ENCODE data around the gene LRP5. TPM values are rescaled to one million over a fixed set of nuclear protein-coding genes. Genes with fewer than 3 reads are reported as not detected.

The LRP5 gene
- total RNA-seq, 1 experiment from 2014 or later = 55.2 TPM

- TF ChIP-seq MAX (IDR thresholded peaks at IDR 0.05) (no peak), RAD21 (IDR thresholded peaks at IDR 0.05; ENCODE audit: low read depth) (no peak), ZFX (IDR thresholded peaks at IDR 0.05) (no peak), ELF1 (IDR thresholded peaks at IDR 0.05; ENCODE audit: borderline replicate concordance, low read depth) (no peak), EGR1 (IDR thresholded peaks at IDR 0.05; ENCODE audit: low read depth) (no peak), FOSL1 (IDR thresholded peaks at IDR 0.05; ENCODE audit: low read depth) (no peak), SP1 (IDR thresholded peaks at IDR 0.05; ENCODE audit: low read depth) (no peak), POLR2A (IDR thresholded peaks at IDR 0.05; ENCODE audit: borderline replicate concordance, extremely low read depth, insufficient read depth, insufficient read length) (no peak), POLR2AphosphoS5 (IDR thresholded peaks at IDR 0.05; ENCODE audit: low read depth, low read length) (no peak), JUND (IDR thresholded peaks at IDR 0.05) (no peak), EZH2phosphoT487 (IDR thresholded peaks at IDR 0.05; ENCODE audit: borderline replicate concordance) (no peak), ZBTB33 (IDR thresholded peaks at IDR 0.05; ENCODE audit: extremely low read depth, insufficient replicate concordance, low read length) (no peak), SIN3A (IDR thresholded peaks at IDR 0.05; ENCODE audit: low read depth) (no peak), EZH2 (IDR thresholded peaks at IDR 0.05) (no peak), YY1 (IDR thresholded peaks at IDR 0.05; ENCODE audit: extremely low read depth, insufficient replicate concordance, low read depth, low read length) (no peak), ZNF274 (IDR thresholded peaks at IDR 0.05; ENCODE audit: low read depth, low read length) (no peak), CBX3 (IDR thresholded peaks at IDR 0.05; ENCODE audit: low read depth) (no peak)
- TF ChIP-seq, protein P1, sequence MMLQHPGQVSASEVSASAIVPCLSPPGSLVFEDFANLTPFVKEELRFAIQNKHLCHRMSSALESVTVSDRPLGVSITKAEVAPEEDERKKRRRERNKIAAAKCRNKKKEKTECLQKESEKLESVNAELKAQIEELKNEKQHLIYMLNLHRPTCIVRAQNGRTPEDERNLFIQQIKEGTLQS (IDR thresholded peaks at IDR 0.05) = no peak
- TF ChIP-seq, protein P2, sequence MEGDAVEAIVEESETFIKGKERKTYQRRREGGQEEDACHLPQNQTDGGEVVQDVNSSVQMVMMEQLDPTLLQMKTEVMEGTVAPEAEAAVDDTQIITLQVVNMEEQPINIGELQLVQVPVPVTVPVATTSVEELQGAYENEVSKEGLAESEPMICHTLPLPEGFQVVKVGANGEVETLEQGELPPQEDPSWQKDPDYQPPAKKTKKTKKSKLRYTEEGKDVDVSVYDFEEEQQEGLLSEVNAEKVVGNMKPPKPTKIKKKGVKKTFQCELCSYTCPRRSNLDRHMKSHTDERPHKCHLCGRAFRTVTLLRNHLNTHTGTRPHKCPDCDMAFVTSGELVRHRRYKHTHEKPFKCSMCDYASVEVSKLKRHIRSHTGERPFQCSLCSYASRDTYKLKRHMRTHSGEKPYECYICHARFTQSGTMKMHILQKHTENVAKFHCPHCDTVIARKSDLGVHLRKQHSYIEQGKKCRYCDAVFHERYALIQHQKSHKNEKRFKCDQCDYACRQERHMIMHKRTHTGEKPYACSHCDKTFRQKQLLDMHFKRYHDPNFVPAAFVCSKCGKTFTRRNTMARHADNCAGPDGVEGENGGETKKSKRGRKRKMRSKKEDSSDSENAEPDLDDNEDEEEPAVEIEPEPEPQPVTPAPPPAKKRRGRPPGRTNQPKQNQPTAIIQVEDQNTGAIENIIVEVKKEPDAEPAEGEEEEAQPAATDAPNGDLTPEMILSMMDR (IDR thresholded peaks at IDR 0.05 in 2 of 3, conservative IDR thresholded peaks at IDR 0.05 in 1 of 3; ENCODE audit: borderline replicate concordance in 1 of 3, insufficient read depth in 1 of 3, low read depth in 2 of 3, low read length in 2 of 3) = no peak
- Histone ChIP-seq H3K79me2 (ENCODE audit: insufficient read depth, low read length) (peaks cover 61% of the 10 kb centered on the region; the same call in 1 of the 2 replicates), H3K4me2 (ENCODE audit: low read length) (no peak overlapping the region), H3K9ac (ENCODE audit: low read length) (no peak overlapping the region), H2AFZ (ENCODE audit: low read depth, low read length, poor library complexity, severe bottlenecking) (no peak overlapping the region), H3K9me3 (ENCODE audit: control insufficient read depth in 1 of 2, insufficient read depth in 1 of 2, low read depth in 1 of 2, low read length in 2 of 2) (no peaks in the 10 kb centered on the region), H3K9me2 (ENCODE audit: insufficient read depth) (no peaks in the 10 kb centered on the region), H3K27ac (ENCODE audit: low read depth, low read length) (no peak overlapping the region), H3K4me1 (ENCODE audit: control insufficient read depth in 1 of 2, insufficient read depth in 2 of 2, low read length in 2 of 2) (no peaks in the 10 kb centered on the region), H3K4me3 (replicated peaks in 1 of 2; ENCODE audit: low read depth in 1 of 2, low read length in 2 of 2) (no peak overlapping the region), H4K20me1 (ENCODE audit: insufficient read depth) (no peaks in the 10 kb centered on the region), H3K27me3 (ENCODE audit: insufficient read depth, low read length) (no peaks in the 10 kb centered on the region), H3K36me3 (ENCODE audit: control insufficient read depth in 1 of 2, insufficient read depth in 2 of 2, low read length in 2 of 2) (no peaks in the 10 kb centered on the region)
- no TSS peak for BruUV-seq (replicated peaks)
- ATAC-seq (no peak), DNase-seq (ENCODE audit: low read depth, low spot score) (no peak)
- CTCF ChIA-PET = no interaction called here
- RAD21 ChIA-PET (ENCODE audit: low non-redundant PET in 1 of 2, low total read pairs in 2 of 2, uncharacterized antibody in 2 of 2, unreplicated experiment in 2 of 2) = no interaction called here
- intact Hi-C loops (cut with micrococcal nuclease) = no loop called here
- POLR2A ChIA-PET = no interaction called here
Measured at GRCh38 chr11:68327586-68328370, 15.4 kb downstream of the LRP5 start.

Data from HCT116 (cell line).